Peyer's patch (tissue), 4 donors: Measurements from ENCODE around the gene EYS.

Experiments
- CTCF ChIP-seq, 6 experiments: fragments of 450-650 bp in 4 of 6; fragments of 200-600 bp in 2 of 6; sonication (generic) in 1 of 6; IDR thresholded peaks; one replicate each; pipeline ENCODE4 v1.5.1; 2017 to 2019; ENCODE audit warnings: antibody characterized with exemption in 6 of 6, mild to moderate bottlenecking in 3 of 6, moderate library complexity in 1 of 6
- POLR2A ChIP-seq, 2 donors: fragments of 450-650 bp; IDR thresholded peaks; one replicate each; pipeline ENCODE4 v1.5.1; 2017; ENCODE audit warnings: antibody characterized with exemption in 2 of 2, mild to moderate bottlenecking in 2 of 2, moderate library complexity in 2 of 2

- TF ChIP-seq POLR2A (IDR thresholded peaks at IDR 0.05) (no peak), CTCF (IDR thresholded peaks at IDR 0.05) (no peak)
Measured at GRCh38 chr6:63676412-63677114, 2030.5 kb downstream of the EYS start.
